HEK293T (cell line): ENCODE measurements around the gene CDHR5.

Experiments used
- ARNT ChIP-seq: fragments of 450-650 bp; IDR thresholded peaks from 2 replicates; pipeline ENCODE4 v1.6.1; 2017; ENCODE audit warnings: mild to moderate bottlenecking
- BHLHE40 ChIP-seq: fragments of 450-650 bp; IDR thresholded peaks from 2 replicates; pipeline ENCODE4 v1.6.1; 2016; ENCODE audit warnings: mild to moderate bottlenecking, moderate library complexity, borderline replicate concordance
- ELF4 ChIP-seq: fragments of 450-650 bp; IDR thresholded peaks from 2 replicates; pipeline ENCODE4 v1.6.1; 2017; ENCODE audit warnings: antibody characterized with exemption
- FOXK2 ChIP-seq: fragments of 450-650 bp; IDR thresholded peaks from 2 replicates; pipeline ENCODE4 v1.6.1; 2016; ENCODE audit warnings: mild to moderate bottlenecking
- FOXM1 ChIP-seq: fragments of 450-650 bp; IDR thresholded peaks from 2 replicates; pipeline ENCODE4 v1.6.1; 2017; ENCODE audit warnings: mild to moderate bottlenecking, borderline replicate concordance
- L3MBTL2 ChIP-seq: fragments of 450-650 bp; conservative IDR thresholded peaks from 2 replicates; pipeline ENCODE4 v1.6.1; 2016; ENCODE audit warnings: mild to moderate bottlenecking
- LEF1 ChIP-seq: fragments of 450-650 bp; IDR thresholded peaks from 2 replicates; pipeline ENCODE4 v1.6.1; 2017; ENCODE audit warnings: mild to moderate bottlenecking, borderline replicate concordance
- NFRKB ChIP-seq: fragments of 450-650 bp; IDR thresholded peaks from 2 replicates; pipeline ENCODE4 v1.6.1; 2016; ENCODE audit warnings: mild to moderate bottlenecking, moderate library complexity
- SP1 ChIP-seq: fragments of 450-650 bp; IDR thresholded peaks from 2 replicates; pipeline ENCODE4 v1.6.1; 2017
- SUZ12 ChIP-seq: fragments of 450-650 bp; IDR thresholded peaks from 2 replicates; pipeline ENCODE4 v1.6.1; 2016; ENCODE audit warnings: mild to moderate bottlenecking
- TARDBP ChIP-seq: fragments of 450-650 bp; IDR thresholded peaks from 2 replicates; pipeline ENCODE4 v1.6.1; 2016
- TF ChIP-seq, protein P1 (sequence below): fragments of 450-650 bp; IDR thresholded peaks from 2 replicates; pipeline ENCODE4 v1.6.1; 2016

DNA sequence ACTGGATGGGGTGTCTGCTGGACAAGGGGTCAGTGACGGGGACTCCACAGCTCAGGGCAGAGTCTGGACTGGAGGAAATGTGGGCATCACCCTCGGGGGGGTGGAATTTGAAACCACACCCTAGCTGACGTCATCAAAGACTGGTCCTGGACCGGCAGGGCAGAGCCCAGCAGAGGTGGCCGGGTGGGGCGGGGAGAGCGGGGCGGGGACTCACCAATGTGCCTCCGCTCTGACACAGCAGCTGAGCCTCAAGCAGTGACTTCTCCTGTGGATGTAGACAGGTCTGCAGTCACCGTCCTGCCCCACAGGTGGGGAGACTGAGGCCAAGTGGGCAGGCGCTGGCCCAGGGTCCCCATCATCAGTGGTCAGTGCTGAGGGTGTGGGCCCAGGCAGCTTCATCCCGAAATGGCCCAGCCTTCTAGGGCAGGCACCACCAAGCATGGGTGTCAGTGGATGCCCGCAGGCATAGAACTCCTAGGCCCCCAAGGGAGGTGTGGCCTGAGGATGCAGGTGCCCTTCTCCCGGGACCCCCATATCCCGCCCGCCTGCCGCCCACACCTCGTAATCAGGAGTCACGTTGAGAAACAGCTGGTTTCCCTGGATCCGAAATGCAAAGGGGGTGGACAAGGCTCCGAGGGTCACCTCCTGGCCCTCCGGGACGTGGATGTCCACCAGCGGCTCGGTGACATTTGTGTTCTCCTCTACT lies 603 bp downstream of the CDHR5 start:
- TF ChIP-seq LEF1 (no peak), BHLHE40 (no peak), L3MBTL2 (no peak), ELF4 (no peak), TARDBP (no peak), FOXK2 (no peak), SP1 (no peak), NFRKB (no peak), SUZ12 (no peak), ARNT (no peak), FOXM1 (no peak)
- TF ChIP-seq, protein P1, sequence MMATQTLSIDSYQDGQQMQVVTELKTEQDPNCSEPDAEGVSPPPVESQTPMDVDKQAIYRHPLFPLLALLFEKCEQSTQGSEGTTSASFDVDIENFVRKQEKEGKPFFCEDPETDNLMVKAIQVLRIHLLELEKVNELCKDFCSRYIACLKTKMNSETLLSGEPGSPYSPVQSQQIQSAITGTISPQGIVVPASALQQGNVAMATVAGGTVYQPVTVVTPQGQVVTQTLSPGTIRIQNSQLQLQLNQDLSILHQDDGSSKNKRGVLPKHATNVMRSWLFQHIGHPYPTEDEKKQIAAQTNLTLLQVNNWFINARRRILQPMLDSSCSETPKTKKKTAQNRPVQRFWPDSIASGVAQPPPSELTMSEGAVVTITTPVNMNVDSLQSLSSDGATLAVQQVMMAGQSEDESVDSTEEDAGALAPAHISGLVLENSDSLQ = no peak
